Mesothelial cell of epicardium (in vitro differentiated cells): ENCODE measurements around the gene UBE2E1. TPM values are rescaled to one million over a fixed set of nuclear protein-coding genes. Genes with fewer than 3 reads are reported as not detected.

Experiments used
- DNase-seq, 2 experiments: peaks; one replicate each; pipeline ENCODE4 v3.0.0; 2021; ENCODE audit warnings: low spot score in 2 of 2; ENCODE audit not compliant: unreplicated experiment in 2 of 2
- H3K27ac Mint-ChIP-seq: 2 replicates; pipeline ENCODE4 v1.8.0; 2021; ENCODE audit warnings: mixed read lengths
- H3K27me3 Mint-ChIP-seq: 2 replicates; pipeline ENCODE4 v1.8.0; 2021; ENCODE audit warnings: low read depth, mixed read lengths
- H3K36me3 Mint-ChIP-seq: 2 replicates; pipeline ENCODE4 v1.8.0; 2021; ENCODE audit warnings: mixed read lengths
- H3K4me1 Mint-ChIP-seq: 2 replicates; pipeline ENCODE4 v1.8.0; 2021; ENCODE audit warnings: mixed read lengths
- H3K4me3 Mint-ChIP-seq: 2 replicates; pipeline ENCODE4 v1.8.0; 2021; ENCODE audit warnings: mild to moderate bottlenecking, moderate library complexity, mixed read lengths
- H3K9me3 Mint-ChIP-seq: 2 replicates; pipeline ENCODE4 v1.8.0; 2021; ENCODE audit warnings: mixed read lengths
- CTCF ChIP-seq: fragments of 200-600 bp; sonication (generic); IDR thresholded peaks from one replicate; pipeline ENCODE4 v1.5.0; 2021; ENCODE audit warnings: antibody characterized with exemption; ENCODE audit not compliant: unreplicated experiment
- total RNA-seq: library from RNA; stranded (reverse); gene quantifications from 3 replicates; pipeline ENCODE4 v1.2.1, GENCODE V29; 2021

The UBE2E1 gene
- 89.9 to 93.3 TPM (median 90.4 TPM) in 3 replicates for total RNA-seq

GRCh38 chr3:23805633-23806533 lies at the start of gene UBE2E1:
UBE2E1 (plus strand) TSS chr3:23805955; CDS start chr3:23807270, 1,315 bp downstream.
- Mint-ChIP-seq H3K4me3 (peak within 1 kb of the TSS; percentile 96), H3K27me3 (no peaks in the 10 kb centered on the region), H3K9me3 (no peaks in the 10 kb centered on the region), H3K27ac (peak within 1 kb of the TSS; percentile 95), H3K4me1 (peaks cover 43% of the 10 kb centered on the region), H3K36me3 (peaks cover 2% of the 10 kb centered on the region)
- TF ChIP-seq CTCF, result no peak
- peak; percentile 32 to 67 for DNase-seq

- peaks cover 18% of the 10 kb centered on the region for H3K4me1 Mint-ChIP-seq
- peak overlapping the region; percentile 5 for H3K27ac Mint-ChIP-seq
- no peaks in the 10 kb centered on the region for H3K36me3 Mint-ChIP-seq
- no peak for TF ChIP-seq CTCF
- no peaks in the 10 kb centered on the region for H3K27me3 Mint-ChIP-seq
- no peak overlapping the region for H3K4me3 Mint-ChIP-seq
- no peaks in the 10 kb centered on the region for H3K9me3 Mint-ChIP-seq
- no peak for DNase-seq
These were observed 49.4 kb upstream of the UBE2E1 start for GRCh38 chr3:23756206-23756840.

- no peaks in the 10 kb centered on the region for H3K27me3 Mint-ChIP-seq
- peaks cover 19% of the 10 kb centered on the region for H3K4me1 Mint-ChIP-seq
- H3K4me3 Mint-ChIP-seq, result no peak overlapping the region
- no peak for DNase-seq
- TF ChIP-seq CTCF, result no peak
- H3K9me3 Mint-ChIP-seq, result no peaks in the 10 kb centered on the region
- no peaks in the 10 kb centered on the region for H3K36me3 Mint-ChIP-seq
- no peak overlapping the region for H3K27ac Mint-ChIP-seq
These were observed 47.4 kb upstream of the UBE2E1 start for GRCh38 chr3:23758253-23758838.

- DNase-seq, result no peak
- Mint-ChIP-seq H3K36me3 (no peaks in the 10 kb centered on the region), H3K27me3 (no peaks in the 10 kb centered on the region), H3K4me3 (no peak overlapping the region), H3K4me1 (peaks cover 19% of the 10 kb centered on the region), H3K9me3 (no peaks in the 10 kb centered on the region), H3K27ac (no peak overlapping the region)
- TF ChIP-seq CTCF, result no peak
These were observed 45.4 kb upstream of the UBE2E1 start for GRCh38 chr3:23760325-23760724.

- H3K4me3 Mint-ChIP-seq, result no peak overlapping the region
- H3K27ac Mint-ChIP-seq, result no peak overlapping the region
- no peaks in the 10 kb centered on the region for H3K9me3 Mint-ChIP-seq
- no peak for DNase-seq
- TF ChIP-seq CTCF, result no peak
- no peaks in the 10 kb centered on the region for H3K36me3 Mint-ChIP-seq
- peaks cover 17% of the 10 kb centered on the region for H3K4me1 Mint-ChIP-seq
- H3K27me3 Mint-ChIP-seq, result no peaks in the 10 kb centered on the region
These were observed 44.8 kb upstream of the UBE2E1 start for GRCh38 chr3:23760871-23761373.
